OCI-LY3 (cell line): Measurements from ENCODE around the gene UBC.

Experiments
- H2AFZ ChIP-seq: fragments of 200-600, 300-600 bp; shearing (Covaris generic); 2 replicates; pipeline ENCODE4 v1.6.0; 2014; ENCODE audit warnings: antibody characterized with exemption, low read depth, low read length
- H3K27ac ChIP-seq: fragments of 200-600, 300-600 bp; sonication (generic); 2 replicates; pipeline ENCODE4 v1.5.1; 2014; ENCODE audit warnings: mild to moderate bottlenecking, low read length, moderate library complexity, mixed read lengths
- H3K27me3 ChIP-seq: fragments of 200-600, 300-600 bp; sonication (generic); 2 replicates; pipeline ENCODE4 v1.6.1; 2014; ENCODE audit warnings: low read depth, low read length, mixed read lengths
- H3K36me3 ChIP-seq: fragments of 200-600, 300-600 bp; sonication (generic); replicated peaks from 2 replicates; pipeline ENCODE3; 2014; ENCODE audit warnings: low read depth, low read length, mixed read lengths
- H3K4me1 ChIP-seq: fragments of 300-600, 200-600 bp; sonication (generic); 2 replicates; pipeline ENCODE4 v1.6.1; 2014; ENCODE audit warnings: low read length, mixed read lengths
- H3K4me2 ChIP-seq: fragments of 200-600, 300-600 bp; sonication (generic); 2 replicates; pipeline ENCODE4 v1.6.1; 2014; ENCODE audit warnings: low read length, mixed read lengths
- H3K4me3 ChIP-seq: fragments of 300-600, 200-600 bp; sonication (generic); 2 replicates; pipeline ENCODE4 v1.5.1; 2014; ENCODE audit warnings: antibody characterized with exemption, mild to moderate bottlenecking, low read length, moderate library complexity
- H3K79me2 ChIP-seq: fragments of 300-600, 200-600 bp; shearing (Covaris generic); 2 replicates; pipeline ENCODE4 v1.6.1; 2014; ENCODE audit warnings: mild to moderate bottlenecking, low read length, mixed read lengths
- H3K9ac ChIP-seq: fragments of 300-600, 200-600 bp; shearing (Covaris generic); 2 replicates; pipeline ENCODE4 v1.6.0; 2014; ENCODE audit warnings: mild to moderate bottlenecking, low read length, moderate library complexity
- H3K9me3 ChIP-seq: fragments of 200-600, 300-600 bp; shearing (Covaris generic); 2 replicates; pipeline ENCODE4 v1.6.1; 2014; ENCODE audit warnings: low read length, mixed read lengths; ENCODE audit not compliant: insufficient read depth
- H4K20me1 ChIP-seq: fragments of 200-600, 300-600 bp; sonication (generic); 2 replicates; pipeline ENCODE4 v1.6.1; 2016; ENCODE audit warnings: low read length, mixed read lengths; ENCODE audit not compliant: insufficient read depth
- CTCF ChIP-seq: fragments of 200-600, 300-600 bp; sonication (generic); IDR thresholded peaks from 2 replicates; pipeline ENCODE4 v1.5.1; 2014; ENCODE audit warnings: antibody characterized with exemption, low read length, low read depth
- EZH2phosphoT487 ChIP-seq: fragments of 200-600 bp; shearing (Covaris generic); IDR thresholded peaks from 2 replicates; pipeline ENCODE4 v1.6.1; 2018; ENCODE audit warnings: antibody characterized with exemption, mixed run types, low read depth

The UBC gene

GRCh38 chr12:124954771-124955170 lies 40.3 kb upstream of the UBC start:
- no peaks in the 10 kb centered on the region for H3K9me3 ChIP-seq
- no peak overlapping the region for H3K27ac ChIP-seq
- no peak overlapping the region for H3K9ac ChIP-seq
- no peak overlapping the region for H3K4me3 ChIP-seq
- H3K27me3 ChIP-seq, result no peaks in the 10 kb centered on the region
- H3K4me2 ChIP-seq, result no peak overlapping the region
- H2AFZ ChIP-seq, result no peak overlapping the region
- TF ChIP-seq CTCF (no peak), EZH2phosphoT487 (no peak)
- H3K36me3 ChIP-seq, result peaks cover 43% of the 10 kb centered on the region
- no peaks in the 10 kb centered on the region for H3K79me2 ChIP-seq
- H3K4me1 ChIP-seq, result no peaks in the 10 kb centered on the region
- no peaks in the 10 kb centered on the region for H4K20me1 ChIP-seq

- H3K27me3 ChIP-seq, result no peaks in the 10 kb centered on the region
- no peaks in the 10 kb centered on the region for H3K9me3 ChIP-seq
- H3K36me3 ChIP-seq, result peaks cover 44% of the 10 kb centered on the region
- H3K27ac ChIP-seq, result no peak overlapping the region
- H3K4me3 ChIP-seq, result no peak overlapping the region
- H3K4me1 ChIP-seq, result no peaks in the 10 kb centered on the region
- TF ChIP-seq CTCF (no peak), EZH2phosphoT487 (no peak)
- no peaks in the 10 kb centered on the region for H4K20me1 ChIP-seq
- H3K9ac ChIP-seq, result no peak overlapping the region
- no peak overlapping the region for H3K4me2 ChIP-seq
- H2AFZ ChIP-seq, result no peak overlapping the region
- H3K79me2 ChIP-seq, result no peaks in the 10 kb centered on the region
These were observed 39.4 kb upstream of the UBC start for GRCh38 chr12:124953689-124954405.

- Histone ChIP-seq H3K9ac (no peak overlapping the region), H3K4me3 (no peak overlapping the region), H4K20me1 (no peaks in the 10 kb centered on the region), H3K79me2 (no peaks in the 10 kb centered on the region), H3K4me1 (no peaks in the 10 kb centered on the region), H3K36me3 (peaks cover 38% of the 10 kb centered on the region), H3K27me3 (no peaks in the 10 kb centered on the region), H3K9me3 (no peaks in the 10 kb centered on the region), H3K4me2 (no peak overlapping the region), H3K27ac (no peak overlapping the region), H2AFZ (no peak overlapping the region)
- TF ChIP-seq EZH2phosphoT487 (no peak), CTCF (no peak)
These were observed 38.4 kb upstream of the UBC start for GRCh38 chr12:124952801-124953200.

- Histone ChIP-seq H3K79me2 (no peaks in the 10 kb centered on the region), H3K9ac (no peak overlapping the region), H3K9me3 (no peaks in the 10 kb centered on the region), H2AFZ (no peak overlapping the region), H3K4me2 (no peak overlapping the region), H3K27ac (no peak overlapping the region), H4K20me1 (no peaks in the 10 kb centered on the region), H3K4me1 (no peaks in the 10 kb centered on the region), H3K27me3 (no peaks in the 10 kb centered on the region), H3K4me3 (no peak overlapping the region), H3K36me3 (peaks cover 36% of the 10 kb centered on the region)
- TF ChIP-seq EZH2phosphoT487 (no peak), CTCF (no peak)
These were observed 37.8 kb upstream of the UBC start for GRCh38 chr12:124952295-124952694.
